HG03432 (cell line): Measurements from ENCODE around the gene GALT.
A peak's percentile ranks its signal among the peaks of the same experiment; 100 is the strongest.

Experiments used
- ATAC-seq: cut with Tn5 transposase; IDR thresholded peaks from one replicate; pipeline ENCODE4 v1.9.1; 2021; ENCODE audit warnings: mild to moderate bottlenecking, moderate library complexity; ENCODE audit not compliant: unreplicated experiment

GALT gene

GRCh38 chr9:34651876-34652601 is 5.6 kb downstream of the GALT start, which contains the start of gene IL11RA:
Gene IL11RA (plus strand): TSS chr9:34652185. CDS start chr9:34655218, 3,033 bp downstream.
- no peak for ATAC-seq

DNA sequence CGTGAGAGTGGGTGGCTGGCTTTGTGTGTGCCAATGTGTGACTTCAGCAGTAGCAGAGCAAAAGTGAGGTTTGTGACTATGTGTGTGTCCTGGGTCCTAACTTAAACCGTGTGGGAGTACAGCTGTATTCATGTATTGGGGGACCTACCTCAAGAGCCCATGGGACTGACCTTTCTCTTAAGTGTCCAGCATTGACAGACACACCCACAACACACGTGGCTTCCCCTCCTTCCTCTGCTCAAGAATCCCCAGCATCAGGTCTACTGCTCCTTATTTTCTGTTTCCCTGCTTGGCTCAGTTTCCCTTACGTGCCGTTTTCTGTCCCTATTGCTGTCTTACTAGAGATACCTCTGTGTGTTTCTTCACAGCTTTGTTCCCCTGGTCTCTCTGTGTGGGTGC is 6.1 kb downstream of the GALT start:
- ATAC-seq, result no peak

GRCh38 chr9:34653151-34654072 is 6.9 kb downstream of the GALT start:
- no peak for ATAC-seq

GRCh38 chr9:34654323-34655051 is 8.0 kb downstream of the GALT start:
- ATAC-seq, result no peak

GRCh38 chr9:34655394-34655793 is 8.9 kb downstream of the GALT start:
- ATAC-seq, result no peak

GRCh38 chr9:34656992-34657391 is 10.5 kb downstream of the GALT start:
- no peak for ATAC-seq

DNA sequence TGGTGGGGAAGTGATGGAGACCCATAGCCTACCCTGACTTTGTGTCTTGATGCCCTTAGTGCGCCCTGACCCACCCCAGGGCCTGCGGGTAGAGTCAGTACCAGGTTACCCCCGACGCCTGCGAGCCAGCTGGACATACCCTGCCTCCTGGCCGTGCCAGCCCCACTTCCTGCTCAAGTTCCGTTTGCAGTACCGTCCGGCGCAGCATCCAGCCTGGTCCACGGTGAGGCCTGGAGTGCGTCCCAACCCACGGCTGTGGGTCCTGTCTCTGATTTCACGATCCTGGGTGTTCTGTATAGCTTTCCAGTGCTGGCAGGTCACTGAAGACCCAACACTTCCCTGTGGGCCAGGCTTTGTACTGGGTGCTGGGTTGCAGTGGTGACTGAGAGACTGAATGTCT is 12.0 kb downstream of the GALT start:
- no peak for ATAC-seq

DNA sequence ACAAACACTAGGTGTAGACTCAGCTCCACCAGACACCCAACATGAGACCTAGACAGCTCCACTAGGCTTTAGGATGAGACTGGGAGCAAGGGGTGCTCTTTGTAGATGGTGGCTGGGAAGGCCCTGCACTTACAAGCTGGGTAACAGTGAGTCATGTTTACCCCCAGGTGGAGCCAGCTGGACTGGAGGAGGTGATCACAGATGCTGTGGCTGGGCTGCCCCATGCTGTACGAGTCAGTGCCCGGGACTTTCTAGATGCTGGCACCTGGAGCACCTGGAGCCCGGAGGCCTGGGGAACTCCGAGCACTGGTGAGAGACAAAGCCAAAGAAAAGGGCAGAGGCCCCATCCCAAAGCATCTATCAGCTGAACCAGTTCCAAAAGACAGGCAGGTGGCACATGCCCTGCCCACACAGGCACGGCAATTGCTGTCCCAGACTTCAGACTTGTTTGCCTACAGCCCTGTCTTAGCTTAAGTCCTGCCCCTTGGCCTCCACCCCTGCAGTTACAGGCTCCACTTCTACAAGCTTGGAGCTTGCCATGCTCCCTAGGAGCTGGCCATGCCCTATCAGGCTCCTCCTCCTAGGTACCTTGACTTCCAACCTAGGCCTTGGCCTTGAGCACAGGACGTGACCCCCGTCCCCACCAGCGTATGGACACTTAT is 13.2 kb downstream of the GALT start:
- ATAC-seq, result no peak

- ATAC-seq, result no peak
These were observed 16.2 kb downstream of the GALT start, which contains the start of gene CCL27 for GRCh38 chr9:34662526-34663302. Gene CCL27 (minus strand): TSS chr9:34662657. CDS start chr9:34662633, 24 bp downstream.

DNA sequence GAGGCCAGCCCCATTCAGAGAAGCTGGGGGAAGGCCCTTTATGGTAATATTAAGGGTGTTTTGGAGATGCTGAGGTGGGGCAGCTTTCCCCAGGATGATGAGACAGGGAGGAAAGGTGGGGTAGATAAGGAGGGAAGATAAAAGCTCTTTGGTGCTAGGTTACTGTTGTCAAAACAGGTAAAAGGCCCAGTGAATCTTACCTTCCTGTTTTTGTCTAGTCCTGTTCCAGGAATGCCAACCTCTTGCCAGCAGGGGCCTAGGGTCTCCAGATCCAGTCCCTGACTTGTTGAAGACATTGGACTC is 16.8 kb downstream of the GALT start:
- no peak for ATAC-seq

GRCh38 chr9:34664281-34665066 is 18.0 kb downstream of the GALT start:
- peak; percentile 61 for ATAC-seq

DNA sequence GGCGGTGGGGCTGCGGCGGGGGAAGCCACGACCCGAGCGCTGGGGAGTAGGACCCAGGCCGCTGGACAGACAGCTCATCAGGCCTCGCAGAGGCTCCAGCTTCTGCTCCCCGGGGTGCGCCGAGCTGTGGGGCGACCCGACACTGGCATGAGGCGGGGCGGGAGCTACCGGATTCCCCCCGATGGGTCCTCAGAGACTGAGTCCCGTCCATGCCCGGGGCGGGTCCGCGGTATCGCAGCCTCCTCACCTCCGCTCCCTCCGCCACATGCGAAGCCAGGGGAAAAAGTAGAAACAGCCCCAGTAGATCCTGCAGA is 18.5 kb downstream of the GALT start:
- ATAC-seq, result peak; percentile 29

DNA sequence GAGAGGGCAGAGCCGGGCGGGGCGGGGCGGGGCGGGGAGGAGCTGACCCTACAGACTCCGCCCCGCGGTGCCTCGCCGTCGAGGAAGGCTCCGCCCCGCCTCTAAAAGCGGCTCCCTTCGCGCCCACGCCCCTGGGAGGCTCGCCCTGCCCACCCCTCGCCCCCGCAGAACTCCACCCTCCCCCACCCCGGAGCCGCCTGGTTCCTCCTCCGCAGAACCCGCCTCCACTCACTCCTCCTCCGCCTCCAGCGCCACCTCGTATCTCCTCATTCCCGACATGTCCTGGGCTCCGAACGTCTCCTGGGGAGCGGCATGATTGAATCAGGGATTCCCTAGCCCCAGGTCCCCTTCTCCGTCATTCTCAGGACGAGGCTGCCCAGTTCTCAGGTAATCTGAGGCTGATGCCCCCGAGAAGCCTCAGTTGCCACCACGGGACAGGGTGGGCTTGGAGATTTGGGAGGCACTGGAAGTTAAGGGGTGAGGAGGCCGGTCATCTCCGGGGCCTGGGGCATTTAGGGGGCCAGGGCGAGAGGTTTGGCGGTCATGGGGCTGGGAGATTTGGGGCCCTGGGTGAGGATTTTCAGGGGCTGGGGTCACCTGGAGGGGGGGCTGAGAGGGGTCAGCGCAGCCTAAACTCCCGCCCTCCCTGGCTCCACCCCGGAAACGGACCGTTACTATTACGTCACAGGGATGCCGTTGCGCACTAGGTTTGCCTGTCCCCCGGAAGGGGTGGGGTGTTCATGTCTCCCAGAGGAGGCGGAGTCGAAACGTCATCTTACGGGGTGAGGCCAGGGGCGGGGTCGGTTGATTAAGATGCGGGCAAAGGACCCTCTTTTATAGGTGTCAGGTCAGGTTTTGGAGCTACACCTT is 19.1 kb downstream of the GALT start:
- ATAC-seq, result peak; percentile 72

GRCh38 chr9:34669809-34670562 is 23.5 kb downstream of the GALT start:
- ATAC-seq, result no peak

DNA sequence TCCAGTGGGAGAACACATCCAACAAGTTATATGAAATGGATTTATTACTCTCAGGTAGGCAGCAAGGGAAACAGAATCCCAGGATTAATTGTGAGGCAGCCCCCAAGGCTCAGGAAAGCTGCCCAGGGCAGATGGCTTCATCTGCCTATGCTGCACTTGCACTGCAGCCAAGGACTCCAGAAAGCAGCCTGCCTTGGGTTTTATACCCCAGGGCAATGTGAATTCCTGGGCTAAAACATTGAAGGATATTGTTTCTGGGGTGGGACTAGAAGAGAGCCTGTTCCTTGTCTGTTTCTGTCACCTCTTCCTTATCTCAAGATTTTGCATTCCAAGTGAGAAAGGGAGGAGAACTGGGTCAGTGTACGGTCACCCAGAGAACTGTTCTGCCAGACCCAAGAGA is 24.8 kb downstream of the GALT start:
- no peak for ATAC-seq

DNA sequence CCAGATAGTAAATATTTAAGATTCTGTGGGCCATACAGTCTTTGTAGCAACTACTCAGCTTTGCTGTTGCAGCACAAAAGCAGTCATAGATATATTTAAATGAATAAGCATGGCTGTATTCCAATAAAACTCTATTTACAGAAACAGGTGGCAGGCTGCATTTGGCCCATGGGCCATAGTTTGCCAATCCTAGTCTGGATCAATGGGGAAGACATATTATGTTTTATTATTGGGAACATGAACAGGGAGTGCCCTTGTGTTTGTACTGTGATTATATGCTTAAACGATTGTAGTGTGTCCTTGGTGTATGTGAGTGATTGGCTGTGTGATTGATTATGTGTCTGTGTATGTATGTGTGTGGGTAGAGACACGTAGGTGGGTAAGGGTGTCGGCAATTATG is 28.0 kb downstream of the GALT start:
- no peak for ATAC-seq

DNA sequence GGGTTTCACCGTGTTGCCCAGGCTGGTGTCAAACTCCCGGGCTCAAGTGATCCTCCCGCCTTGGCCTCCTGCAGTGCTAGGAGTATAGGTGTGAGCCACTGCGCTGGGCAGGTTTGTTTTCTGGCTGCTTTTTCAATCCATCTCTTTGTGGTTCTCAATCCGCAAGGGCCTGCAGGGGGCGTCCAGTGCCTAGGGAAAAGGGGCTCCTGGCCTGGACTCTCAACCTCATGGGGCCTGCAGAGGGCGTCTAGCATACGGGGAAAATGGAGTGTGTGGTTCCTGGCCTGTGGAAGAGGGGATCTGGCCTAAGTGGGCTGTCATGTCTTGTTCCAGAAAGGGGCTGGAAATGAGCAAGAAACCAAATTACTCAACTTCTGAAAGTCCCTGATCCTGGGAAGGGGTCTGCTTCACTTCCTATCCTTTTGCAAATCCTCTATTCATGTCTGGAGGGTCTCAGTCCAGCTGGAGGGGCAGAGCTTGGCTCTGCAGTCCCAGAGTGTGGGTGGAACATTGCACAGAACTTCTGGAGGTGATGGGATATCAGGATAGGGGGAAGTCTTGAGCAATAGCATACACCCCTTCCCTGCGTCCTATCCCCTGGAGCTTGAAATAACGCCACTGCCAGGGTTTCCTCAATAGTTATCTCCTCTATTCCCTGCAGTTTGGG is 28.7 kb downstream of the GALT start:
- ATAC-seq, result no peak
